ENCODE results near the gene COQ6.
A peak's percentile ranks its signal among the peaks of the same experiment; 100 is the strongest.
"Not testable (repeated sequence)": the region's sequence is repeated elsewhere in the genome, so short reads cannot be mapped to it uniquely, and the experiment has no call there.

The COQ6 gene

GRCh38 chr14:73949752-73950734 is at the start of gene COQ6, which contains the start of gene FAM161B:
COQ6 (plus strand) TSS chr14:73950302; CDS start chr14:73950333, 31 bp downstream.
FAM161B (minus strand) TSS chr14:73950094; CDS start chr14:73950026, 68 bp downstream.
- DNase-seq (ENCODE audit: low spot score) = peak; percentile 97

- DNase-seq (ENCODE audit: low spot score) = no peak
Observed at GRCh38 chr14:73903028-73903427, 47.1 kb upstream of the COQ6 start.

GRCh38 chr14:73909681-73910080 is 40.4 kb upstream of the COQ6 start:
- DNase-seq (ENCODE audit: low spot score) = no peak

GRCh38 chr14:73913256-73913655 is 36.8 kb upstream of the COQ6 start:
- DNase-seq (ENCODE audit: low spot score) = no peak

GRCh38 chr14:73916324-73916723 is 33.8 kb upstream of the COQ6 start:
- no peak for DNase-seq (ENCODE audit: low spot score)

GRCh38 chr14:73919457-73919856 is 30.6 kb upstream of the COQ6 start:
- DNase-seq (ENCODE audit: low spot score) = not testable (repeated sequence)

- no peak for DNase-seq (ENCODE audit: low spot score)
Observed at GRCh38 chr14:73924337-73924736, 25.8 kb upstream of the COQ6 start.

- DNase-seq (ENCODE audit: low spot score) = no peak
Observed at GRCh38 chr14:73935666-73936065, 14.4 kb upstream of the COQ6 start.

- DNase-seq (ENCODE audit: low spot score) = no peak
Observed at GRCh38 chr14:73936548-73936947, 13.6 kb upstream of the COQ6 start.

GRCh38 chr14:73937012-73937411 is 13.1 kb upstream of the COQ6 start:
- DNase-seq (ENCODE audit: low spot score) = no peak

- DNase-seq (ENCODE audit: low spot score) = no peak
Observed at GRCh38 chr14:73942180-73942579, 7.9 kb upstream of the COQ6 start.

- DNase-seq (ENCODE audit: low spot score) = no peak
Observed at GRCh38 chr14:73943083-73943482, 7.0 kb upstream of the COQ6 start.

- no peak for DNase-seq (ENCODE audit: low spot score)
Observed at GRCh38 chr14:73944432-73945158, 5.5 kb upstream of the COQ6 start.

GRCh38 chr14:73945159-73945670 is 4.9 kb upstream of the COQ6 start:
- DNase-seq (ENCODE audit: low spot score) = no peak

- DNase-seq (ENCODE audit: low spot score) = no peak
Observed at GRCh38 chr14:73953731-73954130, 3.6 kb downstream of the COQ6 start.

- DNase-seq (ENCODE audit: low spot score) = no peak
Observed at GRCh38 chr14:73955674-73956073, 5.6 kb downstream of the COQ6 start.

GRCh38 chr14:73958591-73958990 is 8.5 kb downstream of the COQ6 start:
- no peak for DNase-seq (ENCODE audit: low spot score)

GRCh38 chr14:73961192-73961591 is 11.1 kb downstream of the COQ6 start:
- DNase-seq (ENCODE audit: low spot score) = no peak

- DNase-seq (ENCODE audit: low spot score) = no peak
Observed at GRCh38 chr14:73965216-73965615, 15.1 kb downstream of the COQ6 start.

GRCh38 chr14:73968885-73969284 is 18.8 kb downstream of the COQ6 start:
- DNase-seq (ENCODE audit: low spot score) = no peak

GRCh38 chr14:73973497-73973896 is 23.4 kb downstream of the COQ6 start:
- no peak for DNase-seq (ENCODE audit: low spot score)

GRCh38 chr14:73976125-73976524 is 26.0 kb downstream of the COQ6 start:
- no peak for DNase-seq (ENCODE audit: low spot score)

- no peak for DNase-seq (ENCODE audit: low spot score)
Observed at GRCh38 chr14:73977896-73978295, 27.8 kb downstream of the COQ6 start.

All from putamen (tissue), 1 donor.